Measurements from ENCODE around the gene STAMBP. TPM values are rescaled to one million over a fixed set of nuclear protein-coding genes. Genes with fewer than 3 reads are reported as not detected.
"Not testable (repeated sequence)": the region's sequence is repeated elsewhere in the genome, so short reads cannot be mapped to it uniquely, and the experiment has no call there.

The STAMBP gene
- total RNA-seq, 1 donor, result 34.2 TPM

- TF ChIP-seq CTCF (IDR thresholded peaks at IDR 0.05; ENCODE audit: insufficient read depth, low read length), result no peak
- H3K4me3 ChIP-seq (ENCODE audit: low read depth, low read length), result no peak overlapping the region
- no peak for DNase-seq (ENCODE audit: low read depth)
These were observed 57.6 kb downstream of the STAMBP start for GRCh38 chr2:73886357-73886756.

- DNase-seq (ENCODE audit: low read depth); H3K4me3 ChIP-seq (ENCODE audit: low read depth, low read length): not testable (repeated sequence)
These were observed 59.0 kb downstream of the STAMBP start for GRCh38 chr2:73887596-73888353.

- TF ChIP-seq CTCF (IDR thresholded peaks at IDR 0.05; ENCODE audit: insufficient read depth, low read length), result no peak
- no peak overlapping the region for H3K4me3 ChIP-seq (ENCODE audit: low read depth, low read length)
- no peak for DNase-seq (ENCODE audit: low read depth)
These were observed 59.6 kb downstream of the STAMBP start for GRCh38 chr2:73888388-73888787.

GRCh38 chr2:73889206-73889605 lies 60.4 kb downstream of the STAMBP start:
- TF ChIP-seq CTCF (IDR thresholded peaks at IDR 0.05; ENCODE audit: insufficient read depth, low read length), result no peak
- no peak overlapping the region for H3K4me3 ChIP-seq (ENCODE audit: low read depth, low read length)
- no peak for DNase-seq (ENCODE audit: low read depth)

- H3K4me3 ChIP-seq (ENCODE audit: low read depth, low read length), result no peak overlapping the region
- DNase-seq (ENCODE audit: low read depth), result no peak
- no peak for TF ChIP-seq CTCF (IDR thresholded peaks at IDR 0.05; ENCODE audit: insufficient read depth, low read length)
These were observed 61.7 kb downstream of the STAMBP start for GRCh38 chr2:73890301-73891092.

- TF ChIP-seq CTCF (IDR thresholded peaks at IDR 0.05; ENCODE audit: insufficient read depth, low read length), result no peak
- no peak for DNase-seq (ENCODE audit: low read depth)
- no peak overlapping the region for H3K4me3 ChIP-seq (ENCODE audit: low read depth, low read length)
These were observed 62.6 kb downstream of the STAMBP start for GRCh38 chr2:73891276-73891901.
